Measurements from ENCODE around the gene NRG4.

DNA sequence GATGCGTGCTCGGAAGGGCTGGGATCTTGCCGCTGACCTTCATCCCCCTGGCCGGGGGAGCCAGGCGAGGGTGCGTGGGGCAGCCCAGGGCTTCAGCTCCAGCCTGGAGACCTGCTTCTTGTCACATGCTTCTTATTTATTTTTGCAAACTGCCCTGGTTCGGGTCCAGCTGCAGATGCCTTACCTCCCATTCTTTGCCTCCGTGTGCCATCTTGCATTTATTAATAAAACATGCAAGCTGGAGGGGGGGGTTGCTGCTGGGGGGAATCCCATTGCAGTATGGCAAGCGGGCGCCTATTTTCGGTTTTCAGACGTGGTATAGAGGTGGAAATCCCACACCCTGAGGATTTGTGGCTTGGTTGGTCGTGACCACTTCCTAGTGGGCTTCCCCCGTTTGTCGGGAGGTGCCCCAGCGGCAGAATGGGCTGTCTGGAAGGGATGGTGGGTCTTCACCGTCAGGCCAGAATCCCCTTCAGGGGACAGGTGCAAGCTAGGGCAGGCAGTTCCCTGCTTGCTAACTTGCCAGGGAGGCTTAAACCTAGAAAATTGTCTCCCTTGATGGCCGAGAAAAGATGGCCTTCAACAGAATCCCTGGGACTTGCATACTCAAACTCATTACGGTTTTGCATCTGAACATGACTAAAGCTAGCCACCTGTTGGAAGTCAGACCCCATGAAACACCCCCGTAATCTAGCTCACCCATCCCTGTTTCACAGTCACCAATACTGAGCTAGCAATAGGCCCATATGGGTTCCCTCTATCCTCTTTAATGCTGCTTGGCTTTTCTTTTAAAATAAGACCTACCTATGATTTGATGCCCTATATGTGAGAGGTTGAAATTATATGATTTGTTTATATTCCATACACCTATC, 48.1 kb upstream of the NRG4 start:
- TF ChIP-seq, protein P1, sequence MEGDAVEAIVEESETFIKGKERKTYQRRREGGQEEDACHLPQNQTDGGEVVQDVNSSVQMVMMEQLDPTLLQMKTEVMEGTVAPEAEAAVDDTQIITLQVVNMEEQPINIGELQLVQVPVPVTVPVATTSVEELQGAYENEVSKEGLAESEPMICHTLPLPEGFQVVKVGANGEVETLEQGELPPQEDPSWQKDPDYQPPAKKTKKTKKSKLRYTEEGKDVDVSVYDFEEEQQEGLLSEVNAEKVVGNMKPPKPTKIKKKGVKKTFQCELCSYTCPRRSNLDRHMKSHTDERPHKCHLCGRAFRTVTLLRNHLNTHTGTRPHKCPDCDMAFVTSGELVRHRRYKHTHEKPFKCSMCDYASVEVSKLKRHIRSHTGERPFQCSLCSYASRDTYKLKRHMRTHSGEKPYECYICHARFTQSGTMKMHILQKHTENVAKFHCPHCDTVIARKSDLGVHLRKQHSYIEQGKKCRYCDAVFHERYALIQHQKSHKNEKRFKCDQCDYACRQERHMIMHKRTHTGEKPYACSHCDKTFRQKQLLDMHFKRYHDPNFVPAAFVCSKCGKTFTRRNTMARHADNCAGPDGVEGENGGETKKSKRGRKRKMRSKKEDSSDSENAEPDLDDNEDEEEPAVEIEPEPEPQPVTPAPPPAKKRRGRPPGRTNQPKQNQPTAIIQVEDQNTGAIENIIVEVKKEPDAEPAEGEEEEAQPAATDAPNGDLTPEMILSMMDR (conservative IDR thresholded peaks at IDR 0.05 in 1 of 2, IDR thresholded peaks at IDR 0.05 in 1 of 2; ENCODE audit: extremely low read depth in 1 of 2, insufficient read depth in 1 of 2, low read depth in 1 of 2, low read length in 2 of 2) = no peak
- TF ChIP-seq EZH2 (IDR thresholded peaks at IDR 0.05; ENCODE audit: borderline replicate concordance, low read length) = no peak
